Ramos (cell line): ENCODE data around the gene ACACB.
"Not testable (repeated sequence)": the region's sequence is repeated elsewhere in the genome, so short reads cannot be mapped to it uniquely, and the experiment has no call there.

Experiments used
- in situ Hi-C: fragments of 300-500 bp; cut with MboI; formaldehyde crosslinking; loops from one replicate; pipeline ENCODE4 v1.14.3; 2022; ENCODE audit warnings: low sequenced_read_pairs; ENCODE audit not compliant: unreplicated experiment

The ACACB gene

DNA sequence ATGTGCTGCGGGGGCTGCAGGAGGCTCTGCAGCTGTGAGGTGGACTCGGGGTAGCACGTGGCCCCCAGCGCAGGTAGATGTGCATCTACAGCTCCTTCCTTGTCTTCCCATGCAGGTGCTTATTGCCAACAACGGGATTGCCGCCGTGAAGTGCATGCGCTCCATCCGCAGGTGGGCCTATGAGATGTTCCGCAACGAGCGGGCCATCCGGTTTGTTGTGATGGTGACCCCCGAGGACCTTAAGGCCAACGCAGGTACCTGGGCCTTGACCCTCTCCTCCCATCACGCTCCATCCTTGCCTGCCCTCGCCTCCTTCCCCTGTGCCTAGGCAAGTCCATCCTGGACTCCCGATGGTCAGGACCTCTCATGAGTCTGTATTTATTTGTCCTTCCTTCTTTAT lies 51.4 kb downstream of the ACACB start:
- in situ Hi-C loops: no loop called here

DNA sequence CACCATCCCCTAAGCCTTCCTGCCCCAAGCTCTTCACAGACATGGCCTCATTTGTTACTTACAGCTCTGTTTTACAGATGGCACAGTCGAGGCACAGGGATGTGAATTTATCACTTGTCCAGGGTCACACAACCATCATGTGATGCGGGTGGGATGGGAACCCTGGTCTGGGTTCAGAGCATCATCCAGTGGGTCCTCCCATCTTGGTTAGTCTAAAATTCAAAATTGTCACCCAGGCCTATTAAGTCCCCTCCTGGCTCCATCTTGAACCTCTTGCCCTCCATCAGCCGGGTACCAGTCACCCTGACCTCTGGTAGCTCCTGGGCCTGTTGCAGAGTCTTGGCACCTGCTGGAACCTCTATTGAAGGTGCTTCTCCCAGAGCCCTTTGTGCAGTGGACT lies 52.9 kb downstream of the ACACB start:
- in situ Hi-C loops: no loop called here

DNA sequence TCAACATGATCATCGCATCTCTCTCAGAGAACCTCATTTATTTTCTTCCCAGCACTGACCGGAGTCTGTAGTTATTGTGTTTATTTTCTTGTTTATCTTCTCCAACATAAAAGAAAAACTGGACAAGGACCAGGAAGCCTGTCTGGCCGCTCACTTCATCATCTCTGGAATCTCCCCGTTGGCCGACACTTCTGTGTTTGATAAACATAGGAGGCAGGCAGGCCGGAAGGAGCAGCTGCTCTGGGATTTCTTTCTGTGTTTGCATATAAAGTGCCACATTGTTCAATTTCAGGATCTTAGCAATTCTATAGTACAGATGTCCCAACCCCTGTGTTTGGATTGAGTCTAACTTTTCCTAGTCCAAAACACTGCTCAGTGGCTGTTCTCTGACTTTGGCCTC lies 53.3 kb downstream of the ACACB start:
- in situ Hi-C loops: no loop called here

DNA sequence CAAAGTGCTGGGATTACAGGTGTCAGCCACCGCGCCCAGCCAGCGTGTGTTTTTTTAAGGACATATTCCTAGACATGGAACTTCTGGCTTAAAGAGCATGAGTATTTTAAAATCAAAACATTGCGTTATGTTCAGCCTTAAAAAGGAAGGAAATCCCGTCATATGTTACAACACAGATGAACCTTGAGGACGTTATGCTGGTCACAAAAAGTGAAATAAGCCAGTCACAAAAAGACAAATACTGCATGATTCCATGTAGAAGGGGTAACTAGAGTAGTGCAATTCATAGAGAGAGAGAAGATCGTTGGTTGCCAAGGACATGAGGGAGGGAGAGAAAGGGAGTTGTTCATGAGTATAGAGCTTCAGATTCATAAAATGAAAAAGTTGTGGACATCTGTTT lies 53.9 kb downstream of the ACACB start:
- in situ Hi-C loops: no loop called here

DNA sequence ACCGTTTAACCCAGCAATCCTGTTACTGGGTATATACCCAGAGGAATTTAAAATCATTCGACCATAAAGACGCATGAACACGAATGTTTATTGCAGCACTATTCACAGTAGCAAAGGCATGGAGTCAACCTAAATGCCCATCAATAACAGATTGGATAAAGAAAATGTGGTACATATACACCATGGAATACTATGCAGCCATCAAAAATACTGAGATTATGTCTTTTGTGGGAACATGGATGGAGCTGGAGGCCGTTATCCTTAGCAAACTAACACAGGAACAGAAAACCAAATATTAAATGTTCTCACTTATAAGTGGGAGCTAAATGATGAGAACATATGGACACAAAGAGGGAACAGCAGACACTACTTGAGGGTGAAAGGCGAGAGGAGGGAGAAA lies 56.4 kb downstream of the ACACB start:
- in situ Hi-C loops: not testable (repeated sequence)

DNA sequence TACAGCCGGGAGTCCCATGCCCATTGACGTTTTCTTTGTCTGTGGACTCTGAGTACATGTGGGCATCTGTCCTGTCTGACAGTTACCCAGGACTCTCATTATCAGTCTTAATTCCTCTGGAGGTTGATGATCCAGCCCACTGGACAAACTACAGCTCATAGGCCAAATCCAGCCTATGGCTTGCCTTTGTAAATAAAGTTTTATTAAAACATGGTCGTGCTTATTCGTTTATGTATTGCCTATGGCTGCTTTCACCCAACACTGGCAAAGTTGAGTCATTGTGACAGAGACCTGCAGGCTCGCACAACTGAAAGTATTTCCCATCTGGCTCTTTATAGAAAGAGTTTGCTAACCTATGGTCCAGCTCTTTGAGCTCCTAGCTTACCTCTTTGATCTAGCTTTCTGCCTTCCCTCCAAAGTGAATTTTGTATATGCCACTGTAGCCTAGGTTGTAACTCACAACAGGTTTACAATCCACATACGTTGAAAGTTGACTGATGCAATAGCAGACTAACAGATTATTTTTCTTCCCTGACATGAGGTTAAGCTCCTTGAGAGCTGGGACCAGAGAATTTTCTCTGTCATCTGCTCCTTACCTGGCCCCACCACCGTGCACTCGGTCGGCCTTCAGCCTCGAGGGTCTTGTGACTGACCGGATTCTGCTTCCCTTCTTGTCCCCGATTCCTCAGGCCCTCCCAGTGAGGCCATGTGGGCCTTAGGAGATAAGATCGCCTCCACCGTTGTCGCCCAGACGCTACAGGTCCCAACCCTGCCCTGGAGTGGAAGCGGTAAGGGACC lies 57.3 kb downstream of the ACACB start:
- in situ Hi-C loops: no loop called here

DNA sequence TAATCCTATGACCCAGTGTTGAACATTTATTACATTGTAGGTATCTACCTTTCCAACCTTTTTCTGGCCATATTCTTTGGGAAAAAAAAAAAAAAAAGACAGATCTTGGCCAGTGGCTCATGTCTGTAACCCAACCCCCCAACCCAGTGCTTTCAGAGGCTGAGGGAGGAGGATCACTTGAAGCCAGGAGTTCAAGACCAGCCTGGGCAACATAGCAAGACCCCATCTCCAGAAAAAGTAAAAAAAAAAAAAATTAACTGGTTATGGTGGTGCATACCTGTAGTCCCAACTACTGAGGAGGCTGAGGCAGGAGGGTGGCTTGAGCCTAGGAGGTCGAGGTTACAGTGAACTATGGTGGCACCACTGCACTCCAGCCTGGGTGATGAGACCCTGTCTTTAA lies 58.1 kb downstream of the ACACB start:
- in situ Hi-C loops: no loop called here

DNA sequence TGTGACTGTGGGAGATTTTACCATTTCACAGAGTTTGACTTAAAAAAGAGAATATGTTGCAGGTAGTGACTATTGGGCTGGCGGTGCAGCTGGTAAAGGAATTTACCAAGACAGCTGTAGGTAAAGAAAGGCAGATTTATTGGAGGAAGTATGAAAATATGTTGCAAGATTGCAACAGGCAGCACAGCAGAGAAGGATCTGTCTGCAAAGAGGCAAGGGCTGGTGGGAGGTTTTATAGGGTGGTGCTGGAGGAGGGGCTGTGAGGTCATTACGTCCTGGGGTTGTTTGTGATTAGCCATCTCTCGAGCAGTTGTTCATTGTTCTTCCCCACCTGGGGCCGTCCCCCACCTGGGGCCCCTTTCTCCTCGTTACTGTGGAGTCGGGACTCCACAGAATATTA lies 62.1 kb downstream of the ACACB start:
- in situ Hi-C loops: no loop called here

DNA sequence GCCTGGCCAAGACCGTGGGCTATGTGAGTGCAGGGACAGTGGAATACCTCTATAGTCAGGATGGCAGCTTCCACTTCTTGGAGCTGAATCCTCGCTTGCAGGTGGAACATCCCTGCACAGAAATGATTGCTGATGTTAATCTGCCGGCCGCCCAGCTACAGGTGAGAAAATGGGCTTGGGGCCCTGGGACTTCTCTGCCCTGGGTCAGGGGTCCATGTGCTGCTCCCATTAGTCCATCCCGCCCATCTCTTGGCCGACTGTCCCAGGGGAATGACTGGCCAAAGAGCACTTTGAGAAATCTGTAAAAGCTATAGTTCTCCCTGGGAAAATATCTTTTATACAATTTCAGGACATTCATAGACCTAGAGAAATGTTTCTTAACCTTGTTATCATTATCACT lies 63.5 kb downstream of the ACACB start:
- in situ Hi-C loops: no loop called here

DNA sequence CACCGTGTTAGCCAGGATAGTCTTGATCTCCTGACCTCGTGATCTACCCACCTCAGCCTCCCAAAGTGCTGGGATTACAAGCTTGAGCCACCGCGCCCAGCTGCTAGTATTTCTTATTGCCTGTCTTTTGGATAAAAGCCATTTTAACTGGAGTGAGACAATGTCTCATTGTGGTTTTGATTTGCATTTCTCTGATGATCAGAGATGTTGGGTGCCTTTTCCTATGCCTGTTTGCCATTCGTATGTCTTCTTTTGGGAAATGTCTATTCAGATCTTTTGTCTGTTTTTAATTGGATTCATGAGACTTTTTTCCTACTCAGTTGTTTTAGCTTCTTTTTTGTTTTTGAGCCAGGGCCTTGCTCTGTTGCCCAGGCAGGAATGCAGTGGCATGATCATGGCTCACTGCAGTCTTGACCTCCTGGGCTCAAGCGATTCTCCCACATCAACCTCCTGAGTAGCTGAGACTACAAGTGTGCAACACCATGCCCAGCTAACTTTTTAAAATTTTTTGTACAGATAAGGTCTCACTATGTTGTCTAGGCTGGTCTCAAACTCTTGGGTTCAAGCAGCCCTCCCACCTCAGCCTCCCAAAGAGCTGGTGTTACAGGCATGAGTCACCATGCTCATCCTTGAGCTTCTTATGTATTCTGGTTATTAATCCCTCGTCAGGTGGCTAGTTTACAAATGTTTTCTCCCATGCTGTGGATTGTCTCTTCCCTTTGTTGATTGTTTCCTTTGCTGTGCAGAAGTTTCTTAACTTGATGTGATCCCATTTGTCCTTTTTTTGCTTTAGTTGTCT lies 65.9 kb downstream of the ACACB start:
- in situ Hi-C loops: no loop called here

DNA sequence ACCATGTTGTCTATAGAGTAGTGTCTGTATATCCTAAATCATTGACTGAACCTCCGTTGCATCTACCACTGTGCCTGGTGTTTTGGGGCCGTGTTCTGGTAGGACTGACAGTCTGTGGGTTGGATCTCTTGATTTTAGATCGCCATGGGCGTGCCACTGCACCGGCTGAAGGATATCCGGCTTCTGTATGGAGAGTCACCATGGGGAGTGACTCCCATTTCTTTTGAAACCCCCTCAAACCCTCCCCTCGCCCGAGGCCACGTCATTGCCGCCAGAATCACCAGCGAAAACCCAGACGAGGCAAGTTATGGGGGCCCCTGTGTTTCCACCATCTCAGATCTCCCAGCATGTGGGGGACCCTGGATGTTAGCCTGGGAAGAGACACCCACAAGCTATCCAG lies 69.1 kb downstream of the ACACB start:
- in situ Hi-C loops: no loop called here

DNA sequence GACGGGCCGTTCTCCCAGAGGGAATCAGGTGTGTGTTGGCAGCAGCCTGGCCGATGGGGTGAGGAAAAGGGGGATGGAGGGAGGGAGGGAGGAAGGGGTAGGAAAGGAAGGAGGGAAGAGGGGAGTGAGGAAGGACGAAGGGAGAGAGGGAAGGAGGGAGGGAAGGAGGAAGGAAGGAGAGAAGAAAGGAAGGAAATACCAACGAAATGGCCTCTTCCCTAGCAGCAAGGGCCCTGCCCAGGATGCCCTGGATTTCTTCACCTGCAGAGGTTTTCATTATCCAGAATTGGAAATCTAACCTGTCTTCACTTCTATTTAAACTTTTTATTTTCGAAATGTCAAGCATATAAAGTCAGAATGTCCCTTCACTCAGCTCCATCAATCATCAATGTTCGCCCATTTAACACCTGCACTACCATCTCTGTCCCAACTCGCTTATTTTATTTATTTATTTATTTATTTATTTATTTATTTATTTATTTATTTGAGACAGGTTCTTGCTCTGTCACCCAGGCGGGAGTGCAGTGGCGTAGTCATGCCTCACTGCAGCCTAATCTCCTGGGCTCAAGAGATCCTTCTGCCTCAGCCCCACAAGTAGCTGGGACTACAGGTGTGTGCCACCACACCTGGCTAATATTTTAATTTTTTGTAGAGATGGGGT lies 70.7 kb downstream of the ACACB start:
- in situ Hi-C loops: no loop called here

DNA sequence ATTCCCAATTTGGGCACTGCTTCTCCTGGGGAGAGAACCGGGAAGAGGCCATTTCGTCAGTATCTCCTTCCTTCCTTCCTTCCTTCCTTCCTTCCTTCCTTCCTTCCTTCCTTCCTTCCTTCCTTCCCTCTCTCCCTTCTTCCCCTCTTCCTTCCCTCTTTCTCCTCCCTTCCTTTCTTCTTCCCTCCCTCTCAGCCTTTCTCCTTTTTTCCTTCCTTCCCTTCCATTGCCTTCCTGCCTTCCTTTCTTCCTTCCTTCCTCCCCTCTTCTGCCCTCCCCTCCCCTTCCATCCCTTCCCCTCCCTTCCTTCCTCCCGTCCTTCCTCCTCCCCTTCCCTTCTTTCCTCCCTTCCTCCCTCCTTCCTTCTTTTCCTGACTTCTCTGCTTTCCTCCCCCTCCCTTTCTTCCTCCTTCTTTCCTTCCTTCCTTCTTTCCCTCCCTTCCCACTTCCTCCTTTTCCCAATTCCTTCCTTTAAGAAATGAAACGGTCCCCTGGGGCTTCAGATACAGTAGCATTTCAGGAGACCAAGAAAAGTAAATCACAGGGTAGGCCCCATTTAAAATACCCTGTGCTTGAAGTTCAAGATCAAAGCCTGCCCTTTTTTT lies 71.8 kb downstream of the ACACB start:
- in situ Hi-C loops: no loop called here

DNA sequence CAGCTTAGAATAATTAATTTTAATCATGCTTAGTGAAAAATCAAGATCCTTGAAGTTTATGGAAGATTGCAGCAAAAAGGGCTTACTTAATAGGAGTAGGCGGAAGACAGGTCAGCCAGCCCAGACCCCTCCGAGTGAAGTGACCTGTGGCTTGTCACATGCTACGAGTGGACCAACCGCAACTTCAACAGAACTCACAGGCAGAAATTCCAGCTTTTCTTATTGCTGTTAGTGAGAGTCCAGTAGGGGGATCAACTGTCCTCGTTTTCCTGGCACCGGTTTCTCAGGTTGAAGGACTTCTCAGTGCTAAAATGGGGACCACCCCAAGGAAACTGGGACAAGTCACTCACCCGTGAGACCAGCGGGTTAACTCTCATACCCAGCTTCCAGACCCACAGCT lies 72.9 kb downstream of the ACACB start:
- in situ Hi-C loops: no loop called here

DNA sequence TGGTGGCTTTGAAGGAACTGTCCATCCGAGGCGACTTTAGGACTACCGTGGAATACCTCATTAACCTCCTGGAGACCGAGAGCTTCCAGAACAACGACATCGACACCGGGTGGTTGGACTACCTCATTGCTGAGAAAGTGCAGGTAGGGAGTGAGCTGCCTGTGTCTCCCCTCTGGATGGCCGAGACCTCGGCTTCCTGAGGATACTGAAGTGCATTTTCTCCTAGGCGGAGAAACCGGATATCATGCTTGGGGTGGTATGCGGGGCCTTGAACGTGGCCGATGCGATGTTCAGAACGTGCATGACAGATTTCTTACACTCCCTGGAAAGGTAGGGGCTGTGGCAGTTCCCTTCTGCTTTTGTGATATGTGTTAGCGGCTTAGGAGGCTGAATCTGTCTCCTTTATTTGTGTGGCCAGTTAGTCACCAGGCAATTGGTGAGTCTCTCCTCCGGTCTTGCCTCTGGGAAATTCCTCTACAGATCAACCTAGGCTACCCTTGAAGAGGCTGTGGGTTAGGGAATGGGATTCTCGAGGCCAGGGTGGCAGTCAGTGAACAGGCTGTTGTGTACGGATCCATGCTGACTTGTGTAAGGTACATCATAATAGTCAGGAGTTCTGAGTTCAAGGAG lies 75.3 kb downstream of the ACACB start:
- in situ Hi-C loops: no loop called here

DNA sequence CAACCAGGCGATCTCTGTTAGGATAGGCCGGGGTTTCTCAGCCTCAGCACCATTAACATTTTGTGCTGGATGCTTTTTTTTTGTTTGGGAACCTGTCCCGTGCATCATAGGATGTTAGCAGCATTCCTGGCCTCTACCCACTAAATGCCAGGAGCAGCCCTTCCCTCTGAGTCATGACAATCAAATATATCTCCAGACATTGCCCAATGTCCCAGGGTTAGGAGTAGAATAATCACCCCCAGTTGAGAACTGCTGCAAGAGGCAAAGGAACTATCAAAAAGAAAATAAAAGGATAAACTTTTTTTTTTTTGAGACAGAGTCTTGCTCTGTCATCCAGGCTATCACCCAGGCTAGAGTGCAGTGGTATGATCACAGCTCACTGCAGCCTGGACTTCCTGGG lies 76.0 kb downstream of the ACACB start:
- in situ Hi-C loops: no loop called here

DNA sequence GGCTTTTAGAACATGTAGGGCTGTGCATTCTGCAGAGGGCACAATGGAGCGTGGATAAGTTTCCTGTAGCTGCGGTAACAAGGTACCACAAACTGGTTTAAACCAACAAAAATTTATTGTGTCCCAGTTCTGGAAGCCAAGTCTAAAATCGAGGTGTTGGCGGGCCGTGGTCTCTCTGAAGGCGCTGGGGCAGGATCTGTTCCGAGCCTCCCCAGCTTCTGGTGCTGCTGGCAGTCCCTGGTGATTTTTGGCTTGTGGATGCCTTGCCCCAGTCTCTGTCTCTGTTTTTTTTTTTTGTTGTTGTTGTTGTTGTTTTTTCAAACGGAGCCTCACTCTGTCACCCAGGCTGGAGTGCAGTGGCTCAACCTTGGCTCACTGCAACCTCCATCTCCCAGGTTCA lies 77.5 kb downstream of the ACACB start:
- in situ Hi-C loops: no loop called here

DNA sequence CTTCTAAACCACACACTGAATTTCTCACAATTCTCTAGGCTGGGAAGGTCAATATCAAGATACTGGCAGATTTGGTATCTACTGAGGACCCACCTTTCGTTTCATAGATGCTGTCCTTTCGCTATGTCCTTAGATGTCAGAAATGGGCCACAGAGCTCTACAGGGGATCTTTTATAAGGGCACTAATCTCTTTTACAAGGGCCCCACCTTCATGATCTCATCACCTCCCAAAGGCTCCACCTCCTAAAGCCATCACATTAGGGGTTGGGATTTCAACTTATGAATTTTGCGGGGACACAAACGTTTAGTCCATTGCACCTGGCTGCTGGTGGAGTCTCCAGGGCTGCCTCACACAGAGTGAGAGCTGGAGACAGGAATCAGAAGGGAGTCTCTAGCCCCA lies 79.9 kb downstream of the ACACB start:
- in situ Hi-C loops: no loop called here

DNA sequence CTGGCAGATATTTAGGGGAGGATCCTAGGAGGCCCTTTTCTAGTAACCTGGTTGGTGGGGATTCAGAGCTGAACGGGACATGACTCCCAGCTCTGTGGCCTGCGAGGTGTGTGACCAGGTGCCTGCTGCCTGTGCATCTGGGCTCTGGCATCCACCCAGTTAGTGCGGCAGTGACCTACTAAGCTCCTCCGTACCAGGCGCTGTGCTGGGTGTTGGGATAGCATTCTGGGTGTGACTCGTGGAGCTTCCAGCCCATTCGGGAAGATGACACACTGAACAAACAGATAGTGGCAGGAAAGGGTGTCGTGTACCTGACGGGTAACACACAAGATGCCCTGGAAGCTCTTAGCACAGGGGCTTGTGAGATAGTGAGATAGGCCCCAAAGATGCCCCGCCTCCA lies 80.9 kb downstream of the ACACB start:
- in situ Hi-C loops: no loop called here

DNA sequence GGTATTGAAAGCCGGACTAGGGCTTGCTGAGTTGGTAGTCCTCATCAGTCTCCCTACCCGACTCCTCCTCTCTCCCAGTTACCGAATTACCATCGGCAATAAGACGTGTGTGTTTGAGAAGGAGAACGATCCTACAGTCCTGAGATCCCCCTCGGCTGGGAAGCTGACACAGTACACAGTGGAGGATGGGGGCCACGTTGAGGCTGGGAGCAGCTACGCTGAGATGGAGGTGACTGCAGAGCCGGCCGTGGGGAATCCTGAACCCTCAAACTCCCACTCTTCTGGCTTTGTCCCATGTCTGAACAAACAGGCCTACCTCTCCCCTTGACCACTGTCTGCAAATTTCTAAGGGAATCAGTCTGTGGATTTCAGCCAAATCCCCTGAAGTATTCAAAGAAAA lies 82.9 kb downstream of the ACACB start:
- in situ Hi-C loops: no loop called here
